GM18907 (cell line): ENCODE data around the gene PPP1R15A.
"Not testable (repeated sequence)": the region's sequence is repeated elsewhere in the genome, so short reads cannot be mapped to it uniquely, and the experiment has no call there.

Experiments
- ATAC-seq: cut with Tn5 transposase; IDR thresholded peaks from one replicate; pipeline ENCODE4 v1.9.1; 2021; ENCODE audit warnings: mild to moderate bottlenecking, moderate library complexity; ENCODE audit not compliant: unreplicated experiment

PPP1R15A gene

GRCh38 chr19:48879025-48879637, 6.9 kb downstream of the PPP1R15A start:
- no peak for ATAC-seq

GRCh38 chr19:48879696-48880095, 7.5 kb downstream of the PPP1R15A start:
- not testable (repeated sequence) for ATAC-seq

GRCh38 chr19:48881741-48882657, 9.8 kb downstream of the PPP1R15A start:
- ATAC-seq: no peak

- ATAC-seq: no peak
These were observed 11.5 kb downstream of the PPP1R15A start for GRCh38 chr19:48883726-48884125.

DNA sequence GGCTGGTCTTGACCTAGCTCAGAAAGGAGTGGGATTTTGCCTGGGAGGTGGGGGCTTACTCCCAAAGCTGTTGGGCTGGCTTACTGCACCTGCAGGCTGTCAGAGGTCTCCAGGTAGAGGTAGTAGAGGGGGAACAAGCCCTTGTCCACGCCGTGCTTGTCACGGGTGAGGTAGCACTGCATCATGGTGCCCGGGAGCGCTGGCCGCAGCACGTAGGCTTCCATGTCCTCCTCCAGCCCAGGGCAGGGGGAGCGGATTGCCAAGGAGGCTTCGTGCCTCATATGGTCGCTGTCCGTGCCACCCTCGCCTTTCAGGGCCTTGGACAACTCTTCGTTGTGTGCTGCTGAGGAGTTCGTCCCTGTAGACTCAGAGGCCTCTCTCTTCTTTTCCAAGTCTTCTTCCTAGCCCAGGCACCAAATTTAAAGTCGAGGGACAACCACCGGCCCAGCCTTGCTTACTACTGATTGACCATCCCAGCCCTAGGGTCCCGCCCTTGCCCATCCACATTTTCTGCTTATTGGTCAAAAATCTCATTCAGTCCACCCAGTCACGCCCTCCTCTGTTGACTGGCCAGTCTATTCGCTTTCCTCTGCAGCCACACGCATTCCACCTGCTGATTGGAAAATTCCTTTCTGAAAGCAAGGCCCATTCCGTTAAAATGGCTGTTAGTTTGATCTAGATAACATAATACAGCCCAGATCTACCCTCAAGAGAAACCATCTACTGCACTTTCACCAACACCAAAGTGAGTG, 15.8 kb downstream of the PPP1R15A start:
- no peak for ATAC-seq

- ATAC-seq: not testable (repeated sequence)
These were observed 17.3 kb downstream of the PPP1R15A start for GRCh38 chr19:48889496-48889895.

GRCh38 chr19:48890551-48890950, 18.3 kb downstream of the PPP1R15A start:
- no peak for ATAC-seq

DNA sequence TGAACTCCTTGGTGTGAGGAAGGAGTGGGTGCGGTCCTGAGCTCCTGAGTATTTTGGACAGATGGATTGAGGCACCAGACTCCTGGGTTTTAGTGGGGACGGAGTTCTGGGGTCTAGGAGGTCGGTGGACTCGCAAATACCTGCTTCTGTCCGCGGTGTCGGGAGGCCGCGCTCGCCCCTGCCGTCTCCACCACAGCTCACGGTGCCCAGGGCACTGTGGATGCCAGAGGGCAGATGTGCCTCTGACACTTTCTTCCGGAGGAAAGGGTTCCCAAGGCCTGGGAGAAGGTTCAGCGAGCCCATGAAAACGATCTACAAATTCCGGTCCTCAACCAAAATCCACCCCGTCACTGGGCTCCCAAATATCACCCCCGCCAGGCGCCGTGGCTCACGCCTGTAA, 23.0 kb downstream of the PPP1R15A start:
- no peak for ATAC-seq

DNA sequence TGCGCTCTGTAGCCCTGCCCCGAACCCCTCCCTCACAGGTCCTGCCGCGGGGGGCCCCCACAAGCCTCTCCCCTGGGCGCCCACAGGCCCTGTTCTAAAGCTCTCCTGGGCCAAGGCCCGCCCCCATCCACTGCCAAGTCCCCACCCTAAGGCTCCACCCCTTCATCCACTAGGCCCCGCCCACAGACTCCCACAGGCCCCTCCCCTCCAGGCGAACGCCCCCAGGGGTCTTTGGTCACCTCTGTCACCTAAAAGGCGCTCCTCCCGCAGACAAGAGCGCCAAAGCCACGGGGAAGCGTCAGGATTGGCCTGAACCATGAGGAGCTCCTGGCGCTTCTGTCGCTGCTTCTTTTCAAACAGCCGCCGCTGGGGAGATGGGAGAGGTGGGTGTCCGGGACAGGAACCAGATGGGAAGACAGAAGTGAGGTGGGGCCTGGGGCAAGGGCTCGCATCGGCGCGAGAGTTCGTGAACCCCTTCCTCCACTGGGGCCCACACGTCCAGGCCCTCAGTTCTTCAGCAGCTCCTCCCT, 24.0 kb downstream of the PPP1R15A start:
- ATAC-seq: no peak

DNA sequence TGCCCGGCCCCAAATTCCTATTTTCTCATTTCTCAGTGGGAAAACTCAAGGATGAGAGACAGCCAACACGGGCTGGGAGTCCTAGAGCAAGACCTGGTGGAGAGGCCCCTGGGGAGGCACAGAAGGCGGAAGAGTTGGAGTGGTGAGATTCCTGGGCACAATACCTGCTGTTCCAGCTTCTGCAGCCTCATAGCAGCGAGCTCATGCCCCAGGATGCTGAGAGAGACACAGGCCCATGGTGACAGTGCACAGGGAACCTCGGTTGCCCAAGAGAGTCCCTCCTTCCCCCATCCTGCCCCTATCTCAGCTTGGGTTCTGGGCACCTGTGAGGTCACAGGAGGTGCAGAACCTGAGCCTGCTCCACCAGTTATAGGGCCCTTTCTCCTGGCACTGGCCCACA, 25.0 kb downstream of the PPP1R15A start:
- no peak for ATAC-seq

GRCh38 chr19:48899386-48899749, 27.1 kb downstream of the PPP1R15A start:
- ATAC-seq: not testable (repeated sequence)

DNA sequence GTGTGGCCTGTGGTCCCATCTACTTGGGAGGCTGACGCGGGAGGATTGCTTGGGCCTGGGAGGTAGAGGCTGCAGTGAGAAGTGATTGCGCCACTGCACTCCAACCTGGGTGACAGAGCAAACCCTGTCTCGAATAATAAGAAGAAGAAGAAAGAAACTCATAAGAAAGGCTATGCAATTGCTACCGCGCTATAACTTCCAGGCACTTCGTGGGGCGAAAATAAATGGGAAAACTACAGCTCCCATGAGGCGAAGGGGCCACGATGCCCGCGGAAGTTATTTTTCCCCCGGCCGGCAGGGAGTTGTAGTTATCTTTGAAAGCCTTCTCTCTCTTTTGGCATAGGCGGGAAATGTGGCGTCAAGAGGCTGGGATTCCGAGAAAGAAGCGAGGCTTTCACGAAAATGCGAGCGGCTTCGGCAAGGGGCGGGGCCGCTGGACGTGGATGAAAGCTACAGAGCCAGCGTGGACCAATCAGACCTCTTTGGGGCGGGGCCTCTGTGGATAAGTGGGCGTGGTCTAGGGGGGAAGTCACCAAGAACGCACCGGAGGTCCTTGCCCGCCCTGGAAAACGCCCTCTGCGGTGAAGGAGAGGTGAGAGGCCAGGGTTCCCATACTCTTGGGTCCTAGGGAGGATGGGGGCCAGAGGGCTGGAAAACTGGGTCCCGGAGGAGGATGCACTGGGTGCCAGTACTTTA, 27.7 kb downstream of the PPP1R15A start, which contains the start of gene NUCB1:
TSS of gene NUCB1 (plus strand) at position 532 of the 696 bp plus-strand sequence. CDS start 485 bp downstream, outside the sequence.
- peak; percentile 74 for ATAC-seq

- no peak for ATAC-seq
These were observed 28.5 kb downstream of the PPP1R15A start for GRCh38 chr19:48900477-48901406.

DNA sequence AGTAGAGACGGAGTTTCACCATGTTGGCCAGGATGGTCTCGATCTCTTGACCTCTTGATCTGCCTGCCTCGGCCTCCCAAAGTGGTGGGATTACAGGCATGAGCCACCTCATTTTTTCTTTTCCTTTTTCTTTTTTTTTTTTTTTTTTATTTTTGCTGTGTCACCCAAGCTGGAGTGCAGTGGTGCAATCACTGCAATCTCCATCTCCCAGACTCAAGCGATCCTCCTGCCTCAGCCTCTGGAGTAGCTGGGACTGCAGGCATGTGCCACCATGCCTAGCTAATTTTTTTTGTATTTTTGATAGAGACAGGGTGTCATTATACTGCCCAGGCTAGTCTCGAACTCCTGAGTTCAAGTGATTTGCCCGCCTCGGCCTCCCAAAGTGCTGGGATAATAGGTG, 30.1 kb downstream of the PPP1R15A start:
- ATAC-seq: not testable (repeated sequence)

GRCh38 chr19:48903788-48904187, 31.6 kb downstream of the PPP1R15A start:
- ATAC-seq: not testable (repeated sequence)

GRCh38 chr19:48905664-48906063, 33.4 kb downstream of the PPP1R15A start:
- no peak for ATAC-seq

GRCh38 chr19:48906324-48906723, 34.1 kb downstream of the PPP1R15A start:
- ATAC-seq: no peak

- ATAC-seq: no peak
These were observed 35.5 kb downstream of the PPP1R15A start for GRCh38 chr19:48907671-48908070.

DNA sequence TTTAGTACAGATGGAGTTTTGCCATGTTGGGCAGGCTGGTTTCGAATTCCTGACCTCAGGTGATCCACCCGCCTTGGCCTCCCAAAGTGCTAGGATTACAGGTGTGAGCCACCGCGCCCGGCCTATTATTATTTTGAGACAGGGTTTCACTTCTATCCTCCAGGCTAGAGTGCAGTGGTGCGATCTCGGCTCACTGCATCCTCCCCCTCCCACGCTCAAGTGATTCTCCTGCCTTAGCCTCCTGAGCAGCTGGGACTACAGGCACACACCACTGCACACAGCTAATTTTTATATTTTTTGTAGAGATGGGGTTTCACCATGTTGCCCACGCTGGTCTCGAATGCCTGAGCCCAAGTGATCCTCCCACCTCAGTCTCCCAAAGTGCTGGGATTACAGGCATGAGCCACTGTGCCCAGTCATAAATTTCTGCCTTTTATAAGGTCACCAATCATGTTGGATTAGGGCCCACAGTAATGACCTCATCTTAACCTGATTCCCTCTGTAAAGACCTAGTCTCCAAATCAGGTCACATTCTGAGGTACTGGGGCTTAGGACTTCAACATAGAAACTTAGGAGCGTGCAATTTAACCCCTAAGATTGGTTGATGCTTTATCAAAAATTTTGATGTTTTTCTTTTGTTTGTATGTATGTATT, 37.3 kb downstream of the PPP1R15A start:
- ATAC-seq: not testable (repeated sequence)
